Measurements from ENCODE around the gene IPCEF1.

- TF ChIP-seq EZH2 (IDR thresholded peaks at IDR 0.05; ENCODE audit: insufficient read depth, poor library complexity, severe bottlenecking): no peak
- no peak for TF ChIP-seq EZH2phosphoT487 (IDR thresholded peaks at IDR 0.05; ENCODE audit: insufficient read depth, low read depth)
Observed at GRCh38 chr6:154380741-154381140, 24.1 kb upstream of the IPCEF1 start.

Measured in GM23248 (cell line).